GM12875 (cell line): ENCODE measurements around the gene CALML5.

ENCODE experiments used
- H3K4me3 ChIP-seq: one replicate; pipeline ENCODE4 v1.5.1; 2011; ENCODE audit warnings: low read depth, low read length, control low read depth
- CTCF ChIP-seq: IDR thresholded peaks from 2 replicates; pipeline ENCODE4 v1.5.1; 2011; ENCODE audit warnings: low read depth, mild to moderate bottlenecking, control low read depth, inconsistent platforms, low read length, moderate library complexity, borderline replicate concordance; ENCODE audit not compliant: insufficient read depth

The CALML5 gene

GRCh38 chr10:5449227-5449626, 50.1 kb downstream of the CALML5 start:
- H3K4me3 ChIP-seq: no peak overlapping the region
- no peak for TF ChIP-seq CTCF
